ENCODE results near the gene NRP1.

NRP1 gene

DNA sequence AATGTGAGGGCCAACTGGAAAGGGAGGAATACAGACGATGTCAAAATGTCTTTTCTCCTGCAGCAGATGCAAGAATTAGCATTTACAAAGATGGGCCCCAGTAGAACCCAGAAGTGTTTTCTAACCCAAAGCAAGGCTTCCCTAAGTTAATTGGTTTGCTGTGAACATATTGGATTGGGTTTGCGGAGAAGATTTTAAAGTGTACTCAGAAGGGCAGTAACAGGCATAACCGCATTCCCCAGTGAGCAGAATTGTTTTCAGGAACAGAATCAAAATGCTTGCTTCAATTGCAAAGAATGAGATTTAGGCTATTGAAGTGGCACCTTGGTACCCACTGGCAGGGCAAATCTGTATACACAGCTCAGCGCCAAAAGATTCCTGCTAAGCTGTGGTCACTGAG is 78.0 kb downstream of the NRP1 start:
- Histone ChIP-seq H3K27ac (no peak overlapping the region), H3K4me1 (no peaks in the 10 kb centered on the region), H3K4me3 (no peak overlapping the region), H3K36me3 (peaks cover 20 to 37% (median 34%) of the 10 kb centered on the region in 3 donors), H3K27me3 (no peaks in the 10 kb centered on the region), H3K9me3 (no peaks in the 10 kb centered on the region)
- intact Hi-C loops (cut with DNase I; ENCODE audit: low total_unique reads): no loop called here
- TF ChIP-seq, protein P1, sequence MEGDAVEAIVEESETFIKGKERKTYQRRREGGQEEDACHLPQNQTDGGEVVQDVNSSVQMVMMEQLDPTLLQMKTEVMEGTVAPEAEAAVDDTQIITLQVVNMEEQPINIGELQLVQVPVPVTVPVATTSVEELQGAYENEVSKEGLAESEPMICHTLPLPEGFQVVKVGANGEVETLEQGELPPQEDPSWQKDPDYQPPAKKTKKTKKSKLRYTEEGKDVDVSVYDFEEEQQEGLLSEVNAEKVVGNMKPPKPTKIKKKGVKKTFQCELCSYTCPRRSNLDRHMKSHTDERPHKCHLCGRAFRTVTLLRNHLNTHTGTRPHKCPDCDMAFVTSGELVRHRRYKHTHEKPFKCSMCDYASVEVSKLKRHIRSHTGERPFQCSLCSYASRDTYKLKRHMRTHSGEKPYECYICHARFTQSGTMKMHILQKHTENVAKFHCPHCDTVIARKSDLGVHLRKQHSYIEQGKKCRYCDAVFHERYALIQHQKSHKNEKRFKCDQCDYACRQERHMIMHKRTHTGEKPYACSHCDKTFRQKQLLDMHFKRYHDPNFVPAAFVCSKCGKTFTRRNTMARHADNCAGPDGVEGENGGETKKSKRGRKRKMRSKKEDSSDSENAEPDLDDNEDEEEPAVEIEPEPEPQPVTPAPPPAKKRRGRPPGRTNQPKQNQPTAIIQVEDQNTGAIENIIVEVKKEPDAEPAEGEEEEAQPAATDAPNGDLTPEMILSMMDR (IDR thresholded peaks at IDR 0.05): no peak
- DNase-seq: no peak

DNA sequence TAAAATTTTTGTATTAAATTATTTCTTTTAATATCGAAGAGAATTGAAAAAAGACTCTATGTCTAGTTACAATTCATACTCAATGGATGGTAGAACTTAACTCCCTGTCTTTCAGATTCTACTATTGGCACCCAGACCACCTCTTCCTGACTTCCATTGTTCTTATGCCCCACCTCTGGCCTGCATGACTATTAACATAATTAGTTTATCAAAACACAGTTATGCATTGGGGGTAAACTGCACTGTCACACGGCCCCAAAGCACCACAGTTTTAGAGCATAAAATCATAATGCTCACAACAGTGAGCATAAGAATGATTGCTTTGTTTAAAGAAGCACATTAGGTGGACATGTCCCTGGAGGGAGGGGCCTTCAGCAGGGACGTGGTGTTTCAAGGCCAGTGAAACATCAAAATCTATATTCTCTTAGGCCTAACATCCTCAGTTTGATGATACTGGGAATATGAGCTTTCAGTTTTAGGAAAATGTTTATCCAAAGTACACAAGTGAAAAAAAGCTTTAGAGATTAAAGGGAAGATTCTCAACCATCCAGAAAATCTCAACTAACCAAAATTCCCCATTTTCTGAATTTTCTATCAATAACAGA is 79.8 kb downstream of the NRP1 start:
- no peak overlapping the region for H3K27ac ChIP-seq
- DNase-seq: no peak
- peaks cover 20 to 45% (median 44%) of the 10 kb centered on the region in 3 donors for H3K36me3 ChIP-seq

DNA sequence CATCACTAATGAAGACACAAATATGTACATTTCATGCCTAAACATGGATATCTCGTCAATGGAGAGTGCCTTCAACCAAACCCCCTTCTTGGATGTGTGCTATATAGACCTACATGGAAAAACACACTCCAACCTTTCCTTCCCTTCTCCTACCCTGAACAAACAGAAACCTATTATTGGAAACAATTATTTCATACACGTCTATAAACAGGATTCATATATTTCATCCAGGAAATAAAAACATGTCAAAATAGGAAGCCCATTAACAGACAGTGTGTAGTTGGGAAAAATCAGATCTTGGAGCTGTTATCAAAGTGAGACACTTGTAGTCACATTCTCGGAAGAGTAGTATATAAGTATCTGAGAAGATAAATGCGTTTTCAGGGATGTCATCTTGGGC is 81.1 kb downstream of the NRP1 start:
- H3K27ac ChIP-seq: no peak overlapping the region
- TF ChIP-seq, protein P1 (IDR thresholded peaks at IDR 0.05): no peak
- intact Hi-C loops (cut with DNase I; ENCODE audit: low total_unique reads): no loop called here

More for the DNA sequence above, 79.8 kb downstream of the NRP1 start:
- H3K4me3 ChIP-seq: no peak overlapping the region
- no peaks in the 10 kb centered on the region for H3K4me1 ChIP-seq
- H3K9me3 ChIP-seq: no peaks in the 10 kb centered on the region
- intact Hi-C loops (cut with DNase I; ENCODE audit: low total_unique reads): no loop called here
- TF ChIP-seq, protein P1 (IDR thresholded peaks at IDR 0.05): no peak
- H3K27me3 ChIP-seq: no peaks in the 10 kb centered on the region

DNA sequence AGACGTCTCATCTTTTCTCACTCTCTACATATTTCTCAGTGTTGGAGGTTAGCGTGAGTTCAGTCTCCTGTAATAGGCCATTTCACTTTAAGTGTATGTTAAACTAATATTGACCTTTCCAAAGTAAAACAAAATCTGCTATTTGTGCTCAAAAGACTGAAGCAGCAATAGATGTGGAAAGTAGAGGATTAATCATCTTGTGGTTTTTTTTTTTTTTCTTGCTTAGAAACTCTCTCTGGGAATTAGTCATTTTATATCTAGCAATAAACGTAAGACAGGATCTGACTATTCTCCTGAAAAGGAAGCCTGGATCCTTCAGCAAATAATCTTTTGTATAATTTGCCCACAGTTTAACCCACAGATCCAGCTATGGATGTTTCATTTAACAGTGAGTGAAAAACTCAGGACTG is 81.7 kb downstream of the NRP1 start:
- H3K4me3 ChIP-seq: no peak overlapping the region
- TF ChIP-seq, protein P1 (IDR thresholded peaks at IDR 0.05): no peak
- intact Hi-C loops (cut with DNase I; ENCODE audit: low total_unique reads): no loop called here
- DNase-seq: no peak
- no peaks in the 10 kb centered on the region for H3K9me3 ChIP-seq
- H3K4me1 ChIP-seq: no peaks in the 10 kb centered on the region
- no peak overlapping the region for H3K27ac ChIP-seq
- H3K36me3 ChIP-seq: peaks cover 20 to 43% (median 43%) of the 10 kb centered on the region in 3 donors
- H3K27me3 ChIP-seq: no peaks in the 10 kb centered on the region

More for the DNA sequence above, 81.1 kb downstream of the NRP1 start:
- peaks cover 20 to 48% (median 44%) of the 10 kb centered on the region in 3 donors for H3K36me3 ChIP-seq
- no peak overlapping the region for H3K4me3 ChIP-seq
- DNase-seq: no peak
- H3K4me1 ChIP-seq: no peaks in the 10 kb centered on the region
- no peaks in the 10 kb centered on the region for H3K9me3 ChIP-seq
- H3K27me3 ChIP-seq: no peaks in the 10 kb centered on the region

DNA sequence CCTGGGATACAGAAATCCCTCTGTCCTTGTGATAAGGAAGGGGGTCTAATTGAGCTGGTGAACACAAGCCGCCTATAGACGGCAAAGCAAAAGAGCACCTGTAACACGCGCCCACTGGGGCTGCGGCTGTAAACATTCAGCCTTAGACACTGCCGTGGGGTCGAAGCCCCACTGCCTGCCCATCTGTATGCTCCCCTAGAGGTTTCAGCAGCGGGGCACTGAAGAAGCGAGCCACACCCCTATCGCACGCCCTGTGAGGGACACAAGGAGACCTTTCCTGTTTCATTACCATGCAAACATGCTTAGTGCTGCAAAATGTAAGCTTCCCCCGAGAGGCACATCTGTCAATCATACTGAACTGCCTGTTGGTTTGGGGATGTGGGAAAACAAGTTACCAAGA is 82.1 kb downstream of the NRP1 start:
- H3K36me3 ChIP-seq: peaks cover 20 to 46% (median 43%) of the 10 kb centered on the region in 3 donors
- no peak overlapping the region for H3K27ac ChIP-seq
- intact Hi-C loops (cut with DNase I; ENCODE audit: low total_unique reads): no loop called here

More for the DNA sequence above, 82.1 kb downstream of the NRP1 start:
- no peaks in the 10 kb centered on the region for H3K9me3 ChIP-seq
- no peaks in the 10 kb centered on the region for H3K4me1 ChIP-seq
- no peak for DNase-seq
- no peak overlapping the region for H3K4me3 ChIP-seq
- no peaks in the 10 kb centered on the region for H3K27me3 ChIP-seq
- TF ChIP-seq, protein P1 (IDR thresholded peaks at IDR 0.05): no peak
